SKM-1 (cell line): ENCODE results near the gene DCD.
A peak's percentile ranks its signal among the peaks of the same experiment; 100 is the strongest.
"Not testable (repeated sequence)": the region's sequence is repeated elsewhere in the genome, so short reads cannot be mapped to it uniquely, and the experiment has no call there.

Experiments
- DNase-seq: peaks from one replicate; lab custom pipeline; 2025; ENCODE audit not compliant: unreplicated experiment; lab: John Stamatoyannopoulos, UW

DCD gene

GRCh38 chr12:54648265-54648664 is at the start of gene DCD:
TSS of gene DCD (minus strand) at chr12:54648365. CDS start at chr12:54648303, 62 bp downstream.
- DNase-seq = no peak

- no peak for DNase-seq
Observed at GRCh38 chr12:54697851-54698250, 49.7 kb upstream of the DCD start.

- DNase-seq = no peak
Observed at GRCh38 chr12:54692353-54692752, 44.2 kb upstream of the DCD start.

GRCh38 chr12:54689984-54690383 is 41.8 kb upstream of the DCD start:
- DNase-seq = no peak

- DNase-seq = no peak
Observed at GRCh38 chr12:54689034-54689372, 40.8 kb upstream of the DCD start.

- no peak for DNase-seq
Observed at GRCh38 chr12:54688309-54689033, 40.3 kb upstream of the DCD start.

GRCh38 chr12:54684636-54685630 is 36.8 kb upstream of the DCD start:
- DNase-seq = no peak

GRCh38 chr12:54683398-54683797 is 35.2 kb upstream of the DCD start:
- no peak for DNase-seq

GRCh38 chr12:54682674-54683073 is 34.5 kb upstream of the DCD start:
- DNase-seq = no peak

GRCh38 chr12:54680374-54680773 is 32.2 kb upstream of the DCD start:
- no peak for DNase-seq

- DNase-seq = no peak
Observed at GRCh38 chr12:54678131-54678530, 30.0 kb upstream of the DCD start.

- DNase-seq = no peak
Observed at GRCh38 chr12:54667945-54668344, 19.8 kb upstream of the DCD start.

- no peak for DNase-seq
Observed at GRCh38 chr12:54666008-54666407, 17.8 kb upstream of the DCD start.

- not testable (repeated sequence) for DNase-seq
Observed at GRCh38 chr12:54665022-54665635, 17.0 kb upstream of the DCD start.

GRCh38 chr12:54663603-54664002 is 15.4 kb upstream of the DCD start:
- DNase-seq = no peak

- no peak for DNase-seq
Observed at GRCh38 chr12:54662026-54662425, 13.9 kb upstream of the DCD start.

GRCh38 chr12:54661048-54661447 is 12.9 kb upstream of the DCD start:
- no peak for DNase-seq

GRCh38 chr12:54660320-54660962 is 12.3 kb upstream of the DCD start:
- DNase-seq = no peak

GRCh38 chr12:54658306-54659264 is 10.4 kb upstream of the DCD start:
- peak; percentile 10 for DNase-seq

GRCh38 chr12:54657105-54657607 is 9.0 kb upstream of the DCD start:
- no peak for DNase-seq
